CD4-positive, alpha-beta T cell (primary cell): ENCODE measurements around the gene WWOX. TPM values are rescaled to one million over a fixed set of nuclear protein-coding genes. Genes with fewer than 3 reads are reported as not detected.

Experiments
- ATAC-seq: fragments of 200-7000 bp; cut with Tn5 transposase; one replicate; pipeline ENCODE4 v1.10.0; 2022; ENCODE audit warnings: mild to moderate bottlenecking; ENCODE audit not compliant: poor library complexity
- CTCF ChIA-PET: fragments of 350-600 bp; sonication (Branson Sonifier 250); formaldehyde crosslinking; loops from one replicate; lab custom pipeline; 2021; ENCODE audit warnings: antibody characterized with exemption, inconsistent platforms; lab: Charles Lee
- POLR2A ChIA-PET: fragments of 350-600 bp; sonication (Branson Sonifier 250); formaldehyde crosslinking; loops from one replicate; lab custom pipeline; 2021; ENCODE audit warnings: antibody characterized with exemption, inconsistent platforms; lab: Charles Lee
- DNase-seq, 14 experiments: peaks; one replicate each; pipeline ENCODE4 v3.0.0-alpha.2; 2013 to 2020; ENCODE audit warnings: mixed read lengths in 2 of 14
- H3K27ac ChIP-seq, 2 donors: one replicate each; pipeline versions ENCODE4 v1.5.1 to v1.7.0; 2013; ENCODE audit warnings: low read length in 2 of 2, low read depth in 1 of 2, mild to moderate bottlenecking in 1 of 2
- H3K27me3 ChIP-seq, 2 experiments: 1 replicate in 1 of 2; 2 replicates in 1 of 2; pipeline versions ENCODE4 v1.6.1 to v1.7.0; 2013; ENCODE audit warnings: low read length in 2 of 2, control low read depth in 1 of 2, mild to moderate bottlenecking in 1 of 2, moderate library complexity in 1 of 2; ENCODE audit not compliant: insufficient read depth in 2 of 2, control insufficient read depth in 1 of 2
- H3K36me3 ChIP-seq: one replicate; pipeline ENCODE4 v1.6.1; 2013; ENCODE audit warnings: low read length, control low read depth; ENCODE audit not compliant: insufficient read depth
- H3K4me1 ChIP-seq: one replicate; pipeline ENCODE4 v1.6.1; 2013; ENCODE audit warnings: low read length, control low read depth; ENCODE audit not compliant: insufficient read depth
- H3K4me3 ChIP-seq: one replicate; pipeline ENCODE4 v1.5.1; 2013; ENCODE audit warnings: mild to moderate bottlenecking, low read length, moderate library complexity
- H3K9me3 ChIP-seq, 2 experiments: 1 replicate in 1 of 2; 2 replicates in 1 of 2; pipeline versions ENCODE4 v1.6.1 to v1.7.0; 2013; ENCODE audit warnings: low read length in 2 of 2, mild to moderate bottlenecking in 2 of 2, control low read depth in 1 of 2, moderate library complexity in 1 of 2; ENCODE audit not compliant: control insufficient read depth in 1 of 2, insufficient read depth in 1 of 2
- H3K27ac Mint-ChIP-seq: one replicate; pipeline ENCODE4 v1.8.0; 2020; ENCODE audit warnings: mixed read lengths
- H3K27me3 Mint-ChIP-seq: one replicate; pipeline ENCODE4 v1.8.0; 2021; ENCODE audit warnings: mixed read lengths
- H3K36me3 Mint-ChIP-seq: one replicate; pipeline ENCODE4 v1.8.0; 2021; ENCODE audit warnings: low read depth, mixed read lengths
- H3K4me1 Mint-ChIP-seq: one replicate; pipeline ENCODE4 v1.8.0; 2021; ENCODE audit warnings: low read depth, mixed read lengths
- H3K4me3 Mint-ChIP-seq: one replicate; pipeline ENCODE4 v1.8.0; 2020; ENCODE audit warnings: mild to moderate bottlenecking, mixed read lengths
- H3K9me3 Mint-ChIP-seq: one replicate; pipeline ENCODE4 v1.8.0; 2020; ENCODE audit warnings: mixed read lengths
- intact Hi-C, 2 experiments: fragments of 100-400 bp; cut with DNase I in 1 of 2; cut with micrococcal nuclease in 1 of 2; formaldehyde crosslinking; loops; one replicate each; pipeline versions ENCODE4 v1.15.1 to v1.9.0; 2023 to 2025; cut with DNase I, micrococcal nuclease
- total RNA-seq, 174 experiments: library from RNA in 2 of 174; stranded (reverse) in 2 of 174; gene quantifications; one replicate each; pipeline ENCODE4 v1.2.3 and lab custom pipeline; 2021 to 2026
- TF ChIP-seq, protein P1 (sequence below): fragments of 200-600 bp; IDR thresholded peaks from one replicate; pipeline ENCODE4 v1.8.0; 2022; ENCODE audit warnings: antibody characterized with exemption, mild to moderate bottlenecking

The WWOX gene
- total RNA-seq, 2 experiments from 2014 or later: 19.3 to 21.7 TPM

DNA sequence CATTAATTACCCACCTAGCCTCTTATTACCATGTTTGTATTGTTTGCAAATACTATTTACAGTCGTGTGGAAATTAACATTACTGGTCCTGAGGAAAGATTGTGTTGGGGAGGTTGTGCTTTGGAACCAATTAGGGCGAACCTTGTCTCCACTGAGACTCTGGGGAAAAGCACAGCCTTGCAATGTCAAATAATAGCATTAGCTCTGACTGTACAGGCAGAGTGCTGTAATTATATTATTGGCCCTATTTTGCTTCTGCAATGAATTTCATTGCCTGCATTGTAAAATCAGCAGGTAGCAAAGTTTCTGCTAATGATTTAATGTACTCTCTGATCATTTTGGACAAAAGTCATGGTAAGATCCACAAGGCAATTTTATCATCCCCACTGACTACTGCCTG is 97.0 kb downstream of the WWOX start:
- POLR2A ChIA-PET: no interaction called here
- peaks cover 7% of the 10 kb centered on the region for H3K36me3 Mint-ChIP-seq
- TF ChIP-seq, protein P1, sequence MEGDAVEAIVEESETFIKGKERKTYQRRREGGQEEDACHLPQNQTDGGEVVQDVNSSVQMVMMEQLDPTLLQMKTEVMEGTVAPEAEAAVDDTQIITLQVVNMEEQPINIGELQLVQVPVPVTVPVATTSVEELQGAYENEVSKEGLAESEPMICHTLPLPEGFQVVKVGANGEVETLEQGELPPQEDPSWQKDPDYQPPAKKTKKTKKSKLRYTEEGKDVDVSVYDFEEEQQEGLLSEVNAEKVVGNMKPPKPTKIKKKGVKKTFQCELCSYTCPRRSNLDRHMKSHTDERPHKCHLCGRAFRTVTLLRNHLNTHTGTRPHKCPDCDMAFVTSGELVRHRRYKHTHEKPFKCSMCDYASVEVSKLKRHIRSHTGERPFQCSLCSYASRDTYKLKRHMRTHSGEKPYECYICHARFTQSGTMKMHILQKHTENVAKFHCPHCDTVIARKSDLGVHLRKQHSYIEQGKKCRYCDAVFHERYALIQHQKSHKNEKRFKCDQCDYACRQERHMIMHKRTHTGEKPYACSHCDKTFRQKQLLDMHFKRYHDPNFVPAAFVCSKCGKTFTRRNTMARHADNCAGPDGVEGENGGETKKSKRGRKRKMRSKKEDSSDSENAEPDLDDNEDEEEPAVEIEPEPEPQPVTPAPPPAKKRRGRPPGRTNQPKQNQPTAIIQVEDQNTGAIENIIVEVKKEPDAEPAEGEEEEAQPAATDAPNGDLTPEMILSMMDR: no peak
- Histone ChIP-seq H3K4me1 (no peaks in the 10 kb centered on the region), H3K27ac (no peak overlapping the region), H3K4me3 (no peak overlapping the region), H3K9me3 (no peaks in the 10 kb centered on the region), H3K36me3 (no peaks in the 10 kb centered on the region), H3K27me3 (no peaks in the 10 kb centered on the region)
- H3K27ac Mint-ChIP-seq: no peak overlapping the region
- CTCF ChIA-PET: no interaction called here
- intact Hi-C loops: no loop called here
- ATAC-seq (no peak), DNase-seq (no peak)
- no peaks in the 10 kb centered on the region for H3K27me3 Mint-ChIP-seq
- no peak overlapping the region for H3K4me3 Mint-ChIP-seq
- H3K4me1 Mint-ChIP-seq: no peaks in the 10 kb centered on the region
- no peaks in the 10 kb centered on the region for H3K9me3 Mint-ChIP-seq

DNA sequence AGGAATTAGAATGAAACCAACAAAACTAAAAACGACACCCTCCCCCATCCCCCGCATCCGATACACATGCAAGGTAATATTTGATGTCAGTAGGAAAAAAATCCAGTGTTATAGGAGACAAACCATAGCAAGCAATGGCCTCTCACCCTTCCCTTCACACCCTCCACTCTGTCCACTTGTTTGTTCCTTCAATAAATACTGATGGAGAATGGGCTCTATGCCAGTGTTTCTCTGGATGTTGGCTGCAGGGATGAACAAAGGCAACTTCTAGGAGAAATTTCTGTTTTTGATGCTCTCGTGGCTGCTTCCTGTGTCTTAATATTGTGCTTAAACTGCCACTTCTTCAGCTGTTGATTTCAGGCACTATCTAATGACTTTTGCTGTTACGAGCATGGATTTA is 98.8 kb downstream of the WWOX start:
- H3K27ac ChIP-seq: no peak overlapping the region
- no peaks in the 10 kb centered on the region for H3K9me3 ChIP-seq
- H3K4me3 ChIP-seq: no peak overlapping the region
- TF ChIP-seq, protein P1: no peak
- H3K4me1 ChIP-seq: no peaks in the 10 kb centered on the region
- POLR2A ChIA-PET: no interaction called here
- H3K36me3 ChIP-seq: no peaks in the 10 kb centered on the region
- Mint-ChIP-seq H3K27ac (no peak overlapping the region), H3K27me3 (no peaks in the 10 kb centered on the region), H3K4me3 (no peak overlapping the region), H3K36me3 (no peaks in the 10 kb centered on the region), H3K9me3 (no peaks in the 10 kb centered on the region), H3K4me1 (no peaks in the 10 kb centered on the region)
- no peaks in the 10 kb centered on the region for H3K27me3 ChIP-seq
- CTCF ChIA-PET: no interaction called here
- no peak for ATAC-seq
- intact Hi-C loops: no loop called here
- DNase-seq: no peak

DNA sequence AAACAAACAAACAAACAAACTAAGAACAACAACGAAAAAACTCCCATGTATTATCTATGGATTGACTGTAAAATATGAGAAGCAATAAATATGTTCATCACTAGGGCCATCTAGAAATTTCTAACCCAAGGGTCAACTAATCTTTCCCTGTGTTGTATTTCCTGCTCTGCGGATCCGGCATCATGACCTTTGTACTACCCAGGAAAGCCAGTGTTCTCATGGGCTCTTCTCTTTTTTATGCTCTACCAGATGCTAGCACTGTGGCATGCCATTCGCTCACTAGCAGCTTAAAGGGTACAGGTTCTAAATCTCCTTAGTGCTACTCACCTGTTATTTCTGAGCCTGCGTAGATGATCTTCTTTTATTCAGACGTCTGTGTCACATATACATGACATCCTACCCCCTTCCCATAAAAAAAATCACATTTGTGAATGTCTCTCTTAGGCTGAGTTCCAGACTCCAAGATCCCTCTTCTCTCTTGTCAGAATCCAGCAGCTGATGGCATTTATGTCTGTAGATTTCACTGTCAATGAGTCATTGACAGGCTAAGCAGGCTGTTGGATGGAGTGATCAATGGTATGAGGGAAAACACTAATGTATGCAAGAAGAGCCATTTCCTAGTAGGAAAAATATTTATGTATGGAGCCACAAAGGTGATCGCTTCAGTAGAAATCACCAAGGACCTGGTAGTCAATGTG is 100.0 kb downstream of the WWOX start:
- TF ChIP-seq, protein P1: no peak
- Histone ChIP-seq H3K27ac (no peak overlapping the region), H3K4me3 (no peak overlapping the region), H3K4me1 (no peaks in the 10 kb centered on the region), H3K9me3 (no peaks in the 10 kb centered on the region), H3K27me3 (no peaks in the 10 kb centered on the region), H3K36me3 (no peaks in the 10 kb centered on the region)
- Mint-ChIP-seq H3K27me3 (no peaks in the 10 kb centered on the region), H3K4me3 (no peak overlapping the region), H3K4me1 (no peaks in the 10 kb centered on the region), H3K27ac (no peak overlapping the region), H3K36me3 (no peaks in the 10 kb centered on the region), H3K9me3 (no peaks in the 10 kb centered on the region)
- DNase-seq (no peak), ATAC-seq (no peak)
- ChIA-PET CTCF (no interaction called here), POLR2A (no interaction called here)
- intact Hi-C loops: no loop called here
